ENCODE measurements around the gene LYPLA2.
A peak's percentile ranks its signal among the peaks of the same experiment; 100 is the strongest.
"Not testable (repeated sequence)": the region's sequence is repeated elsewhere in the genome, so short reads cannot be mapped to it uniquely, and the experiment has no call there.

The LYPLA2 gene

GRCh38 chr1:23768733-23769132 lies 22.2 kb upstream of the LYPLA2 start:
- TF ChIP-seq ZNF274 (IDR thresholded peaks at IDR 0.05; ENCODE audit: low read depth, low read length) = no peak

GRCh38 chr1:23772049-23772853 lies 18.7 kb upstream of the LYPLA2 start:
- no peak overlapping the region for H3K4me3 ChIP-seq (ENCODE audit: low read length)

More at GRCh38 chr1:23768733-23769132, 22.2 kb upstream of the LYPLA2 start:
- no peak overlapping the region for H3K4me3 ChIP-seq (ENCODE audit: low read length)

GRCh38 chr1:23772854-23773242 lies 18.1 kb upstream of the LYPLA2 start:
- no peak overlapping the region for H3K4me3 ChIP-seq (ENCODE audit: low read length)
- no peak for TF ChIP-seq ZNF274 (IDR thresholded peaks at IDR 0.05; ENCODE audit: low read depth, low read length)

More at GRCh38 chr1:23772049-23772853, 18.7 kb upstream of the LYPLA2 start:
- no peak for TF ChIP-seq ZNF274 (IDR thresholded peaks at IDR 0.05; ENCODE audit: low read depth, low read length)

GRCh38 chr1:23774174-23774880 lies 16.6 kb upstream of the LYPLA2 start:
- H3K4me3 ChIP-seq (ENCODE audit: low read length) = no peak overlapping the region
- TF ChIP-seq ZNF274 (IDR thresholded peaks at IDR 0.05; ENCODE audit: low read depth, low read length) = no peak

GRCh38 chr1:23776217-23776616 lies 14.7 kb upstream of the LYPLA2 start:
- TF ChIP-seq ZNF274 (IDR thresholded peaks at IDR 0.05; ENCODE audit: low read depth, low read length) = no peak
- H3K4me3 ChIP-seq (ENCODE audit: low read length) = no peak overlapping the region

GRCh38 chr1:23777979-23778814 lies 12.7 kb upstream of the LYPLA2 start, which contains the start of gene PITHD1:
Gene PITHD1, plus strand, starts transcription at chr1:23778418. Its CDS starts 98 bp downstream, at chr1:23778516.
- TF ChIP-seq ZNF274 (IDR thresholded peaks at IDR 0.05; ENCODE audit: low read depth, low read length) = no peak
- H3K4me3 ChIP-seq (ENCODE audit: low read length) = peak within 1 kb of the TSS; percentile 92

- no peak overlapping the region; the same call in 1 of the 2 replicates for H3K4me3 ChIP-seq (ENCODE audit: low read length)
- TF ChIP-seq ZNF274 (IDR thresholded peaks at IDR 0.05; ENCODE audit: low read depth, low read length) = no peak
Observed at GRCh38 chr1:23779826-23780371, 11.0 kb upstream of the LYPLA2 start.

GRCh38 chr1:23783141-23783540 lies 7.8 kb upstream of the LYPLA2 start:
- not testable (repeated sequence) for H3K4me3 ChIP-seq (ENCODE audit: low read length)

- no peak for TF ChIP-seq ZNF274 (IDR thresholded peaks at IDR 0.05; ENCODE audit: low read depth, low read length)
- no peak overlapping the region for H3K4me3 ChIP-seq (ENCODE audit: low read length)
Observed at GRCh38 chr1:23784846-23785245, 6.1 kb upstream of the LYPLA2 start.

- TF ChIP-seq ZNF274 (IDR thresholded peaks at IDR 0.05; ENCODE audit: low read depth, low read length) = no peak
- H3K4me3 ChIP-seq (ENCODE audit: low read length) = no peak overlapping the region
Observed at GRCh38 chr1:23787701-23788100, 3.2 kb upstream of the LYPLA2 start.

- TF ChIP-seq ZNF274 (IDR thresholded peaks at IDR 0.05; ENCODE audit: low read depth, low read length) = no peak
- H3K4me3 ChIP-seq (ENCODE audit: low read length) = no peak overlapping the region
Observed at GRCh38 chr1:23788695-23789094, 2.2 kb upstream of the LYPLA2 start.

GRCh38 chr1:23791516-23792047 lies 637 bp downstream of the LYPLA2 start:
- peak overlapping the region; percentile 82 for H3K4me3 ChIP-seq (ENCODE audit: low read length)
- TF ChIP-seq ZNF274 (IDR thresholded peaks at IDR 0.05; ENCODE audit: low read depth, low read length) = no peak

GRCh38 chr1:23792151-23792945 lies 1.4 kb downstream of the LYPLA2 start:
- TF ChIP-seq ZNF274 (IDR thresholded peaks at IDR 0.05; ENCODE audit: low read depth, low read length) = no peak
- peak overlapping the region; percentile 11; the same call in 1 of the 2 replicates for H3K4me3 ChIP-seq (ENCODE audit: low read length)
